CD14-positive monocyte (primary cell): ENCODE results near the gene ADAMTS7. TPM values are rescaled to one million over a fixed set of nuclear protein-coding genes. Genes with fewer than 3 reads are reported as not detected.
A peak's percentile ranks its signal among the peaks of the same experiment; 100 is the strongest.
"Not testable (repeated sequence)": the region's sequence is repeated elsewhere in the genome, so short reads cannot be mapped to it uniquely, and the experiment has no call there.

Experiments
- DNase-seq, 3 donors: peaks; one replicate each; pipeline ENCODE4 v3.0.0-alpha.2; 2011 to 2022
- H2AFZ ChIP-seq: 2 replicates; pipeline ENCODE4 v1.6.0; 2012; ENCODE audit warnings: mild to moderate bottlenecking, low read depth, low read length, inconsistent platforms; ENCODE audit not compliant: insufficient read depth, poor library complexity, severe bottlenecking
- H3K27ac ChIP-seq, 2 donors: 1 replicate in 1 of 2; 2 replicates in 1 of 2; pipeline ENCODE4 v1.5.1; 2012 to 2013; ENCODE audit warnings: low read length in 2 of 2, control low read depth in 1 of 2, inconsistent platforms in 1 of 2, low read depth in 1 of 2, mild to moderate bottlenecking in 1 of 2
- H3K27me3 ChIP-seq, 2 donors: one replicate each; pipeline versions ENCODE4 v1.6.0 to v1.6.1; 2011 to 2013; ENCODE audit warnings: low read length in 2 of 2; ENCODE audit not compliant: control insufficient read depth in 2 of 2, insufficient read depth in 2 of 2
- H3K36me3 ChIP-seq, 2 donors: replicated peaks in 1 of 2; 1 replicate in 1 of 2; 2 replicates in 1 of 2; pipeline versions ENCODE4 v1.5.1 to v1.6.1; 2012 to 2013; ENCODE audit warnings: low read length in 2 of 2, control low read depth in 1 of 2, inconsistent platforms in 1 of 2, mild to moderate bottlenecking in 1 of 2; ENCODE audit not compliant: insufficient read depth in 2 of 2, control insufficient read depth in 1 of 2
- H3K4me1 ChIP-seq, 2 donors: 1 replicate in 1 of 2; 2 replicates in 1 of 2; pipeline versions ENCODE4 v1.5.1 to v1.6.1; 2012 to 2013; ENCODE audit warnings: low read length in 2 of 2, control low read depth in 1 of 2, inconsistent platforms in 1 of 2, mild to moderate bottlenecking in 1 of 2, moderate library complexity in 1 of 2; ENCODE audit not compliant: insufficient read depth in 2 of 2, control insufficient read depth in 1 of 2
- H3K4me2 ChIP-seq: replicated peaks from 2 replicates; pipeline ENCODE3; 2012; ENCODE audit warnings: low read length, moderate library complexity, mild to moderate bottlenecking; ENCODE audit not compliant: poor library complexity, severe bottlenecking; ENCODE audit errors: extremely low read depth
- H3K4me3 ChIP-seq, 3 experiments: fragments of 200-600 bp in 1 of 3; sonication (generic) in 1 of 3; replicated peaks in 1 of 3; 1 replicate in 2 of 3; 2 replicates in 1 of 3; pipeline ENCODE4 v1.5.1; 2011 to 2013; ENCODE audit warnings: low read length in 3 of 3, mild to moderate bottlenecking in 3 of 3, control low read depth in 2 of 3, low read depth in 2 of 3, inconsistent platforms in 1 of 3, moderate library complexity in 1 of 3
- H3K79me2 ChIP-seq: 2 replicates; pipeline ENCODE4 v1.6.0; 2012; ENCODE audit warnings: mild to moderate bottlenecking, control low read depth, inconsistent platforms, low read length, moderate library complexity; ENCODE audit not compliant: insufficient read depth
- H3K9ac ChIP-seq: 2 replicates; pipeline ENCODE4 v1.6.0; 2017; ENCODE audit warnings: low read length, mild to moderate bottlenecking; ENCODE audit not compliant: insufficient read depth, poor library complexity, severe bottlenecking
- H3K9me3 ChIP-seq, 2 donors: replicated peaks in 1 of 2; 1 replicate in 1 of 2; 2 replicates in 1 of 2; pipeline versions ENCODE4 v1.5.1 to v1.6.1; 2012 to 2013; ENCODE audit warnings: low read length in 2 of 2, control low read depth in 1 of 2; ENCODE audit not compliant: control insufficient read depth in 1 of 2, insufficient read depth in 1 of 2
- H4K20me1 ChIP-seq: 2 replicates; pipeline ENCODE4 v1.6.0; 2012; ENCODE audit warnings: mild to moderate bottlenecking, low read length, control low read depth, moderate library complexity; ENCODE audit not compliant: insufficient read depth
- H3K27ac Mint-ChIP-seq, 7 donors: one replicate each; pipeline ENCODE4 v1.8.0; 2020; ENCODE audit warnings: mild to moderate bottlenecking in 7 of 7, mixed read lengths in 7 of 7, moderate library complexity in 6 of 7, inconsistent platforms in 2 of 7
- H3K27me3 Mint-ChIP-seq, 3 donors: one replicate each; pipeline ENCODE4 v1.8.0; 2021 to 2022; ENCODE audit warnings: low read depth in 3 of 3, mild to moderate bottlenecking in 3 of 3, mixed read lengths in 3 of 3, moderate library complexity in 3 of 3, inconsistent platforms in 1 of 3
- H3K36me3 Mint-ChIP-seq, 2 donors: one replicate each; pipeline ENCODE4 v1.8.0; 2020; ENCODE audit warnings: mixed read lengths in 2 of 2, inconsistent platforms in 1 of 2, mild to moderate bottlenecking in 1 of 2
- H3K4me1 Mint-ChIP-seq: one replicate; pipeline ENCODE4 v1.8.0; 2020; ENCODE audit warnings: mild to moderate bottlenecking, mixed read lengths
- H3K4me3 Mint-ChIP-seq, 2 donors: one replicate each; pipeline ENCODE4 v1.8.0; 2020; ENCODE audit warnings: mild to moderate bottlenecking in 2 of 2, mixed read lengths in 2 of 2, moderate library complexity in 1 of 2
- H3K9me3 Mint-ChIP-seq, 7 donors: one replicate each; pipeline ENCODE4 v1.8.0; 2020 to 2022; ENCODE audit warnings: mixed read lengths in 7 of 7, mild to moderate bottlenecking in 6 of 7, moderate library complexity in 6 of 7, inconsistent platforms in 2 of 7
- WGBS: methylation state at CpG from one replicate; pipeline ENCODE4 v1.1.5; 2013; ENCODE audit warnings: missing lambda C conversion rate; ENCODE audit not compliant: insufficient coverage; 5-methylcytosine and 5-hydroxymethylcytosine counted together
- intact Hi-C, 2 donors: fragments of 100-400 bp; cut with micrococcal nuclease; formaldehyde crosslinking; loops; one replicate each; pipeline versions ENCODE4 v1.15.0 to v1.15.1; 2023
- polyA plus RNA-seq, 3 donors: library from polyadenylated mRNA; depleted of rRNA in 1 of 3; unstranded in 2 of 3; stranded (reverse) in 1 of 3; fragments of 300-500 nt in 2 of 3; fragments of >200 nt in 1 of 3; fragmentation: Illumina TruSeq in 2 of 3; gene quantifications; 1 replicate in 2 of 3; 2 replicates in 1 of 3; pipeline ENCODE4 v1.2.3, GENCODE V29; 2012 to 2021
- TF ChIP-seq, protein P1 (sequence below): fragments of 200-600 bp; IDR thresholded peaks from one replicate; pipeline ENCODE4 v1.8.0; 2022; ENCODE audit warnings: antibody characterized with exemption, mild to moderate bottlenecking

The ADAMTS7 gene
- polyA plus RNA-seq, 3 donors = not detected

DNA sequence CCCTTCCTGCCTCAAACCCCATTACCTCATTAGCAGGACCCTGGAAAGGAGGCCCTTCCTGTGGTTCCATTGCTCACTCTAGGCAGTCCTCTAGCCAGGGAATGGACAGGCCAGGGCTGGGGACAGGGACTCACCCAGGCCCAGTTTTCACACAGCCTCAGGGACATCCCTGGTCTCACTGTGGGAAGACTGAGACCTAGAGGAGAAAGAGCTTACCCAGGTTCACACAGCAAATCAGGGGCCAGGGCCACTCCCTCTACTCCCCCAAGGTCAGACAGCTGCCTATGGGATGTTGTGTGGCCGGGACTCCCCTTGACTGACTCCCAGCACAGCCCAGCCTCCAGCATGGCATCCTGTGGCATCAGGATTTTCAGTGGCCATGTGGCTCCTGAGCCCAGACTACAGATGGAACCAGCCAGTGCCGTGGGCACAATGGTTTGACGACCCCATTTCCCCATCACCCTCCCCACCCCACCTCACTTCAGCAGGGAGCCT is 49.3 kb downstream of the ADAMTS7 start:
- H3K36me3 Mint-ChIP-seq = no peaks in the 10 kb centered on the region
- no CpG with 5 or more reads among the region's 3 CpGs for WGBS

DNA sequence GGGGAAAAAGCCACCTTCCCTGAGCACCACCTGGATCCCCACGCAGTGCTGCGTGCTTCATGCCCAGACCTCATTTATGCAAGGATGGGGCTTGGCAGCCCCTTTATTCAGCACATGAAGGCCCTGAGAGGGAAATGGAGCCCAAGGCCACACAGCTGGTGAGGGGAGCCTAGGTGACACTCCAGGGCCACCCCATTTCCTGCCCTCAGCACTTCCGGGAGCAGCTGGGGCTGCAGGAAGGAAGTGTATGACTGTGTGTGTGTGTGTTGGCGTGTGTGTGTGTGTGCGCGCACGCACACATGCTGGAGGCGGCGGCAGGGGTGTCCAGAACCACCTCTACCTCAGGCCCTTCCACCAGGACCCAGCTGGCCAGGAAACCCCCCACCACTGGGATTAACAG is 49.8 kb downstream of the ADAMTS7 start:
- H3K4me2 ChIP-seq, H3K9me3 ChIP-seq, H3K27me3 Mint-ChIP-seq, intact Hi-C loops, H4K20me1 ChIP-seq, H3K4me3 ChIP-seq, H3K27ac ChIP-seq, H3K9ac ChIP-seq, H3K27me3 ChIP-seq, H3K4me1 ChIP-seq, H3K4me1 Mint-ChIP-seq, H3K36me3 Mint-ChIP-seq, H3K27ac Mint-ChIP-seq, H3K36me3 ChIP-seq, H3K79me2 ChIP-seq, H3K9me3 Mint-ChIP-seq, H3K4me3 Mint-ChIP-seq: not testable (repeated sequence)
- peak in 2 of 3 donors; percentile 10 to 42 for DNase-seq
- peak overlapping the region; percentile 63 for H2AFZ ChIP-seq
- WGBS = no CpG with 5 or more reads among the region's 9 CpGs

More for the DNA sequence above, 49.3 kb downstream of the ADAMTS7 start:
- H3K27me3 Mint-ChIP-seq = peaks cover 0 to 4% (median 2%) of the 10 kb centered on the region in 3 donors
- Histone ChIP-seq H3K27me3 (no peaks in the 10 kb centered on the region), H3K9me3 (no peaks in the 10 kb centered on the region), H3K4me3 (no peak overlapping the region), H3K9ac (no peak overlapping the region), H3K79me2 (no peaks in the 10 kb centered on the region), H2AFZ (peak overlapping the region; percentile 63), H3K4me1 (peaks cover 5 to 7% of the 10 kb centered on the region in 2 donors), H3K27ac (no peak overlapping the region), H3K36me3 (no peaks in the 10 kb centered on the region), H4K20me1 (no peaks in the 10 kb centered on the region), H3K4me2 (no peak overlapping the region)
- peaks cover 9% of the 10 kb centered on the region for H3K4me1 Mint-ChIP-seq
- intact Hi-C loops = no loop called here
- TF ChIP-seq, protein P1, sequence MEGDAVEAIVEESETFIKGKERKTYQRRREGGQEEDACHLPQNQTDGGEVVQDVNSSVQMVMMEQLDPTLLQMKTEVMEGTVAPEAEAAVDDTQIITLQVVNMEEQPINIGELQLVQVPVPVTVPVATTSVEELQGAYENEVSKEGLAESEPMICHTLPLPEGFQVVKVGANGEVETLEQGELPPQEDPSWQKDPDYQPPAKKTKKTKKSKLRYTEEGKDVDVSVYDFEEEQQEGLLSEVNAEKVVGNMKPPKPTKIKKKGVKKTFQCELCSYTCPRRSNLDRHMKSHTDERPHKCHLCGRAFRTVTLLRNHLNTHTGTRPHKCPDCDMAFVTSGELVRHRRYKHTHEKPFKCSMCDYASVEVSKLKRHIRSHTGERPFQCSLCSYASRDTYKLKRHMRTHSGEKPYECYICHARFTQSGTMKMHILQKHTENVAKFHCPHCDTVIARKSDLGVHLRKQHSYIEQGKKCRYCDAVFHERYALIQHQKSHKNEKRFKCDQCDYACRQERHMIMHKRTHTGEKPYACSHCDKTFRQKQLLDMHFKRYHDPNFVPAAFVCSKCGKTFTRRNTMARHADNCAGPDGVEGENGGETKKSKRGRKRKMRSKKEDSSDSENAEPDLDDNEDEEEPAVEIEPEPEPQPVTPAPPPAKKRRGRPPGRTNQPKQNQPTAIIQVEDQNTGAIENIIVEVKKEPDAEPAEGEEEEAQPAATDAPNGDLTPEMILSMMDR = no peak
- H3K27ac Mint-ChIP-seq = no peak overlapping the region
- no peaks in the 10 kb centered on the region for H3K9me3 Mint-ChIP-seq
- H3K4me3 Mint-ChIP-seq = no peak overlapping the region
- no peak for DNase-seq
